Body of pancreas (tissue), 4 donors: ENCODE results near the gene RNF111.

Experiments used
- CTCF ChIP-seq, 7 experiments: fragments of 450-650 bp in 4 of 7; fragments of 200-600 bp in 3 of 7; sonication (generic) in 3 of 7; IDR thresholded peaks; one replicate each; pipeline ENCODE4 v1.5.1; 2016 to 2019; ENCODE audit warnings: antibody characterized with exemption in 7 of 7
- POLR2A ChIP-seq, 3 donors: fragments of 450-650 bp; IDR thresholded peaks; one replicate each; pipeline ENCODE4 v1.6.1; 2016; ENCODE audit warnings: antibody characterized with exemption in 3 of 3, mild to moderate bottlenecking in 2 of 3

- TF ChIP-seq CTCF (IDR thresholded peaks at IDR 0.05), result no peak
- no peak for TF ChIP-seq POLR2A (IDR thresholded peaks at IDR 0.05)
Observed at GRCh38 chr15:59116141-59116540, 128.7 kb downstream of the RNF111 start.
